ENCODE results near the gene ACAP1.

DNA sequence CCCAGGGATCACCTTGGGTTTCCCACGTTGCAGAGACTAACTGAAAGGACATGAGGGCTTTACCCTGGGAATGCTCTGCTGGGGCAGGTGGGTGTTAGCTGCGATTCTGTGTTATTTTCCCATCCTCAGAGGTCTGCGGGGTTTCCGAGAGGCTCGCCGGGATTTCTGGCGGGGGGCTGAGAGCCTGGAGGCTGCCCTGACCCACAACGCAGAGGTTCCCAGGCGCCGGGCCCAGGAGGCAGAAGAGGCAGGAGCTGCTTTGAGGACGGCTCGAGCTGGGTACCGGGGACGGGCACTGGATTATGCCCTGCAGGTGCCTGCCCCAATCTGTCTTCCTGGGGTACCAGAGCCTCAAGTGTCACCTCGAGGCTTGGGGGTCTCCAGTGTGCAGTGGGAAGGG is 6.9 kb downstream of the ACAP1 start:
- TF ChIP-seq CTCF (IDR thresholded peaks at IDR 0.05; ENCODE audit: low read depth, low read length, poor library complexity, severe bottlenecking) (no peak), EZH2phosphoT487 (IDR thresholded peaks at IDR 0.05; ENCODE audit: borderline replicate concordance, low read length) (no peak)

Data from DOHH2 (cell line).